H1 (cell line): ENCODE measurements around the gene TRMT44. TPM values are rescaled to one million over a fixed set of nuclear protein-coding genes. Genes with fewer than 3 reads are reported as not detected.

Source experiments
- JUN ChIP-seq: IDR thresholded peaks from 2 replicates; pipeline ENCODE4 v1.6.1; 2011; ENCODE audit warnings: low read depth, mild to moderate bottlenecking, improper control_type of control experiment, low read length
- polyA plus RNA-seq, 7 experiments: library from polyadenylated mRNA; depleted of rRNA in 3 of 7; stranded (reverse) in 5 of 7; unstranded in 2 of 7; fragments of >200 nt in 5 of 7; fragments of 200-250 nt in 2 of 7; gene quantifications; 1 replicate in 5 of 7; 2 replicates in 1 of 7; 4 replicates in 1 of 7; pipeline versions ENCODE4 v1.2.1 to v1.2.3, GENCODE V29; 2011 to 2013; ENCODE audit warnings: missing spikeins in 2 of 7, mixed read lengths in 2 of 7
- total RNA-seq: library from RNA; stranded (reverse); fragmentation: NEBNext Ultra II Directional; extraction: Animal tissue kit (Norgen Biotek cat#: 25700); gene quantifications from 2 replicates; pipeline ENCODE4 v1.2.1, GENCODE V29; 2021

TRMT44 gene
- total and polyA plus RNA-seq, 2 of the 8 experiments (the other 6 are each of a cell fraction or from before 2014, with no cell fraction given) = 8.6 to 23.9 TPM

DNA sequence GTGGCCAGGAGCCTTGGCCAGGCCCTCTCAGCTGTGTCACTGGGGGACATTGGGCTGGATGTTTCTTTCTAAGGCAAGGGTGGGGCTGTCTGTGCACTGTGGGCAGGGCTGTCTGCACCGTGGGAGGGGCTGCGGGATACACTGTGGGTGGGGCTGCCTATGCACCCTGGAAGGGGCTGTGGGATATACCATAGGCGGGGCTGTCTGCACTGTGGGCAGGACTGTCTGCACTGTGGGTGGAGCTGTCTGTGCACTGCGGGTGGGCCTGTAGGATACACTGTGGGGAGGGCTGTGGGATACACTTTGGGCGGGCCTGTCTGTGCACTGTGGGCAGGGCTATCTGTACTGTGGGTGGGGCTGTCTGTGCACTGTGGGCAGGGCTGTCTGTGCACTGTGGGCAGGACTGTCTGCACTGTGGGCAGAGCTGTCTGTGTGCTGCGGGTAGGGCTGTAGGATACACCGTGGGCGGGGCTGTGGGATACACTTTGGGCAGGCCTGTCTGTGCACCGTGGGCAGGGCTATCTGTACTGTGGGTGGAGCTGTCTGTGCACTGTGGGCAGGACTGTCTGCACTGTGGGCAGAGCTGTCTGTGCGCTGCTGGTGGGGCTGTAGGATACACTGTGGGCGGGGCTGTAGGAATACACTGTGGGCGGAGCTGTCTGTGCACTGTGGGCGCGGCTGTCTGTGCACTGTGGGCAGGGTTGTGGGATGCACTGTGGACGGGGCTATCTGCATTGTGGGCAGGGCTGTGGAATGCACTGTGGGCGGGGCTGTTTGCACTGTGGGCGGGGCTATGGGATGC is 31.1 kb upstream of the TRMT44 start (continued):
- TF ChIP-seq JUN = no peak
